NOMO-1 treated with dmso at 0.1 percent for 144 hours (cell line): ENCODE data around the gene FNDC3B.
A peak's percentile ranks its signal among the peaks of the same experiment; 100 is the strongest.

Source experiments
- DNase-seq: peaks from one replicate; lab custom pipeline; 2025; ENCODE audit not compliant: unreplicated experiment; lab: John Stamatoyannopoulos, UW

The FNDC3B gene

GRCh38 chr3:172132721-172133311, 93.4 kb downstream of the FNDC3B start:
- no peak for DNase-seq

DNA sequence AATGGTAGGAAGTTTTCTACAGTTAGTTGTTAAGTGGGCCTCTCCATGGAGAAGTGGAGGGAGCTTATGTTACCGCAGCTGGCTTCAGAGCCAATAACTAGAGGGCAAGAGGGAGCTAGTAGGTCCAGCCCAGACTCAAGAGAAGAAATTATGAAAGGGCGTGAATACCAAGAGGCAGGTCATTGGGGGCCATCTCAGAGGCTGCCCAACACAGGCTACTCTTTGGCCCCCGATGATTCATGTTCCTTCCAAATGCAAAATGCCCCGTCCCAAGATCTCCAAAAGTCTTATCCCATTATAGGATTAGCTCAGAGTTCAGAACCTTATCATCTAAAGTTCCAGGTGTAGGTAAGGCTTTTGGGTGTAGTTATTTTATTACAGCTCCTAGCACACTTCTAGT, 94.5 kb downstream of the FNDC3B start:
- no peak for DNase-seq

DNA sequence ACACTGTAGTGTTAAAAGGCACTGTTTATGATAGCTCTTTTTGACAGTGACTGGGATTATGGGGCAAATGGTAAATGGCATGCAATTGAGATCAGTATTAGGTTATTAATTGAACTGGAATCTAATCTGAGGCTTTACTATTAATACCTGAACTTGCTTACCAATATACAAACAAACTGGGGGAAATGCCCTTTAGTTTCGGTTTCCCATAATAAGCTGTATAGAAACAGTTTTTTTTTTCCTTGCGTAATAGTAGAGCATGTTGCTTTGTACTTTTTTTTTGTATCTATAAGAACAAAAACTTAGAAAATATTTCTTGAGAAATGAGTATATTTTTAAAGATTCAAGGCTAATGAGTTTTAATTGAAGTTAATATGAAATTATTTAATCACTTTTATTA, 95.0 kb downstream of the FNDC3B start:
- no peak for DNase-seq

GRCh38 chr3:172135185-172135584, 95.8 kb downstream of the FNDC3B start:
- DNase-seq: no peak

DNA sequence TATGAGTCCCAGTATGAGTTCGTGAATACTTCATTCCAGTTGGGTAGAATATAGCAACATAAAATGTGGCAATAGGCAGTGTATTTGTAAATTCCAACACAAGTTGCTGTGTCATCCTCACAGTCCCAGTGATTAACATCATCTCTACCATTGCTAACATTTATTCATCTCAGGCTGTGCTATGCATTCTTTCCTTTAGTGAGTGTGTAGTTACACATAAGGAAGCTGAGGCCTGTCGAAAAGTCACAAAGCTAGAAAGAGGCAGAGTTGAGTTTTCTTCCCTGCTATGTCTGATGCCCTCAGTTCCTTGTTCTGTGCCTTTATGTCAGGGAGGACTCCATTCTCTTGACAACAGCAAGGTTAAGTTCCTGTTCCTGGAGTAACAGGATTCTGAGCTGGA, 96.4 kb downstream of the FNDC3B start:
- DNase-seq: no peak

DNA sequence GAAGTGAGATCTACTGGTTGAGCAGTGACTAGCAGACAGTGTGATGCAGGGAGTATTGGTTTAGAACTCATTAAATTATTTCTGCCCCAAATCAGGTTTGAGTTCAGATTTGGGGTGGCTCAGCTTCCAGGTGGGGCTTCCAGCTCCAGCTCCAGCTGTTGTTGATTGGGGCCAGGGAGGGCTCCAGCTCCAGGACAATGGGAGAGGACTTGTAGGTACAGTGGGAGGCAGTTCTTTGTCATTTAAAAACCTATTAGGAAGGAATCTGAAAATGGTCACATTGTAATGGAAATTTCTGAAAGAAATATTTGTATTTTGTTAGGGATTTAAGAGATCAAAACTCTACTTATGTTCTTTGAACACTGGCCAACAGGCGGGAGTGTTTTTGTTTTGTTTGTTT, 97.0 kb downstream of the FNDC3B start:
- no peak for DNase-seq

GRCh38 chr3:172137287-172138192, 98.2 kb downstream of the FNDC3B start:
- no peak for DNase-seq

DNA sequence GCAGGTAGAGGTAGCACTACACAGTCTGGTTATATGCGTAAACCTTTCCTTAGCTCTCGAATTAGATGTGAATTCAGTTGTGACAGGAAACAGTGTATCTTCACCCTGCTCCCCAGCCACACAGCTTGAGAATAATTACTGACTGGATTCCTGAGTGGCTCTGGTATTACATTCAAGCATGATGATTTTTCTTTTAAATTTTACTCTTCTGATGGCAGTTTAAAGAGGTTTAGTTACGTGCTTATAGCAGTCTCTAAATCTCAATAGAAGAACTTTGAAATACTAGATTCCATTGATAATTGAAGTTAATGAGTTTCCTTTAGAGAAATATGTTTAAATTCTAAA, 98.8 kb downstream of the FNDC3B start:
- no peak for DNase-seq

GRCh38 chr3:172138792-172139507, 99.6 kb downstream of the FNDC3B start:
- DNase-seq: peak; percentile 36

DNA sequence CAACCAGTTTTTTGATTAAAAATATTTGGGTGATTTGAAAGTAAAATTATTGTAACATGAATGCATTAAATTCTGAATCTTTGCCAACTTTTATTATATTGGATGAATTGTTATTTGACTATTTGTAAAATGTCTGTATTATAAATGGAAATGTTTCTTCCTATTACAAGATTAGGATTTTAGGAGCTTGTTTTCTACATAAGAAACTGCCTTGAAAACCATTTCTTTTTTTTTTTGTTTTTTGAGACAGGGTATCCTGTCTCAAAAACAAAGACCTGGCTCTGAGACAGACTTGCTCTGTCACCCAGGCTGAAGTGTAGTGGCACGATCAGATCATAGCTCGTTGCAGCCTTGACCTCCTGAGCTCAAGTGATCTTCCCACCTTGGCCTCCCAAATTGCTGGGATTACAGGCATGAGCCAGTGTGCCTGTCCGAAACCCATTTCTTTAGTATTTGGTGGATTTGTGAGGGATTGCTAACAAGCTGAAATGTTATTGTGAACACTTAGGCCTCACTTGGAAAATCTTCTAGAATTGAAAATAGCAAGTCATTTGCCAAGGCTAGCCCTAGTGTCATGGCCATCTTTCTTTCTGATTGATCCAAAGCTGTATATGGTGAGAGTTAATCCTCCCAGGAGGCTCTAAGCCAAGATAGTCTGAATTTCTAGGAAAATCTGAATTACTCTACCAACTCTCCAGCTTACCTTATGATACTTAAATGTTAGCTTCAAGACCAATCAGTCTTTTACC, 100.3 kb downstream of the FNDC3B start:
- no peak for DNase-seq

- DNase-seq: peak; percentile 35
Observed at GRCh38 chr3:172140499-172141391, 101.4 kb downstream of the FNDC3B start.

- DNase-seq: no peak
Observed at GRCh38 chr3:172142051-172142863, 102.9 kb downstream of the FNDC3B start.

DNA sequence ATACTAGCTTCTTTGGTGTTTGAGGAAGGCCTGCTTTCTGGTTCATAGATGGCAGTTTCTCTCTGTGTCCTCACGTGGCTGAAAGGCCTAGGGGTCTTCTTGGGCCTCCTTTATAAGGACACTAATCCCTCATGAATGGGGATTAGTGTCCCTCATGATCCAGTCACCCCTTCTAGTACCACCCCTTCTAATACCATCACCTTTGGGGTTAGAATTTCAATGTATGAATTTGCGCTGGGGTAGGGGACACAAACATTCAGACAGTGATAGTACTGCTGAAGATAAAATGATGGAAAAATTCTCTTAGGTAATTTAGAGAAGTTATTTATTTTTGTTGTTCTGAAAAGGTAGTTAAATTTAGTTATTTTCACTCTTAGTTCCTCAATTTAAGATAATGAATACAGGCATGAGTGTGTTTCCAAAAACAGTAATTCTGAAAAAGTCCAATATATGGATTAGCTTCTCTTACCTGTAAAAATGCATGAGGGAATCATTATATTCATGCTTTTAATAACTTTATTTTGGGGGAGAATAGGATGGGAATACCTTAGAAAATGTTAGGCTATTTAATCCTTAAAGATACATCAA, 103.6 kb downstream of the FNDC3B start:
- DNase-seq: no peak

- DNase-seq: no peak
Observed at GRCh38 chr3:172143739-172144497, 104.5 kb downstream of the FNDC3B start.

DNA sequence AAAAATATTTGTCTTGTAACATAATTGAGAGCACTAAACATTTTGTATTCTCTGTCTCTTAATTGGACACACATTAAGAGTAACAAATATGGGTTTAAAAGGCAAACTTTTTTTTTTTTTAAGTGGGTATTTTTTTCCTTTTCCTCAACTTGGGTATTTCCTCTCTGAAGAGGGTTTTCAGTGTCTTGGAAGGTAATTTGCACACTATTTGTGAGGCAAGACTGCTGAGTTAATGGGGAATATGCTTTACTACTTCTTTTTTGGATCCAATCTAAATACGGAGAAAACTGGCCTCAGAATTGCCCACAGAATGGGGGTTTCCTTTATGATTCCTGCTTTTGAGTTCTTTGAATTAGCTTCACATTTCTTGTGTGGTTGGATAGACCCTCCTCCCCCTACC, 105.2 kb downstream of the FNDC3B start:
- no peak for DNase-seq

- no peak for DNase-seq
Observed at GRCh38 chr3:172145031-172145686, 105.8 kb downstream of the FNDC3B start.

DNA sequence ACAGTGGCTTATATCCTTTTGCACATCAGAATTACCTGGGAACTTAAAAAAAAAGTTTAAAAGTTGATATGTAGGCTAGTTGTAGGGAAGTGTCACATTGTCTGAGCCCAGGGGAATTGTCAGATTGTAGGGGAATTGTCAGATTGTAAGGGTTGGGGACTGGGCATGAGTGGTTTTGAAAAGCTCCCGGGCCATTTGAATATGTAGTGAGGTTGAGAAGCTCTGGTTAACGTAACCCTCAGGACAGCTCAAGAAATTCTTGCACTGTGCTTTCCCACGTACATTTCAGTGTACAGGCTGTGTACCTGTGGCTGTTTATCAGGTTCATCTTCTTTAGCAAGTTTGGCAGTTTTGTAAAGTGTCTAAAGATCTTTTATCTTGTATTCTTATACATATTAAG, 107.0 kb downstream of the FNDC3B start:
- no peak for DNase-seq
